Activated naive CD4-positive, alpha-beta T cell treated with anti-CD3 and anti-CD28 coated beads, Interleukin-2, amount 50 U/mL, for 72 hours (primary cell): Measurements from ENCODE around the gene ZNF792. TPM values are rescaled to one million over a fixed set of nuclear protein-coding genes. Genes with fewer than 3 reads are reported as not detected.
A peak's percentile ranks its signal among the peaks of the same experiment; 100 is the strongest.
"Not testable (repeated sequence)": the region's sequence is repeated elsewhere in the genome, so short reads cannot be mapped to it uniquely, and the experiment has no call there.

Experiments
- ATAC-seq, 2 donors: fragments of 150-1000 bp; cut with Tn5 transposase; 2 replicates each; pipeline ENCODE4 v1.10.0; 2021; ENCODE audit warnings: mild to moderate bottlenecking in 2 of 2, moderate library complexity in 2 of 2
- DNase-seq, 2 donors: peaks; one replicate each; pipeline ENCODE4 v3.0.0; 2021 to 2022; ENCODE audit warnings: low spot score in 2 of 2
- H3K27ac Mint-ChIP-seq, 2 donors: one replicate each; pipeline ENCODE4 v1.8.0; 2022; ENCODE audit warnings: mild to moderate bottlenecking in 2 of 2, mixed read lengths in 2 of 2
- H3K36me3 Mint-ChIP-seq, 2 donors: one replicate each; pipeline ENCODE4 v1.8.0; 2022; ENCODE audit warnings: mixed read lengths in 2 of 2
- H3K9me3 Mint-ChIP-seq, 2 donors: one replicate each; pipeline ENCODE4 v1.8.0; 2022; ENCODE audit warnings: mixed read lengths in 2 of 2
- total RNA-seq, 2 donors: library from RNA; stranded (reverse); gene quantifications; one replicate each; pipeline ENCODE4 v1.2.3, GENCODE V29; 2022

ZNF792 gene
- total RNA-seq, result 1 to 10 TPM; 6.4 to 9.7 TPM

DNA sequence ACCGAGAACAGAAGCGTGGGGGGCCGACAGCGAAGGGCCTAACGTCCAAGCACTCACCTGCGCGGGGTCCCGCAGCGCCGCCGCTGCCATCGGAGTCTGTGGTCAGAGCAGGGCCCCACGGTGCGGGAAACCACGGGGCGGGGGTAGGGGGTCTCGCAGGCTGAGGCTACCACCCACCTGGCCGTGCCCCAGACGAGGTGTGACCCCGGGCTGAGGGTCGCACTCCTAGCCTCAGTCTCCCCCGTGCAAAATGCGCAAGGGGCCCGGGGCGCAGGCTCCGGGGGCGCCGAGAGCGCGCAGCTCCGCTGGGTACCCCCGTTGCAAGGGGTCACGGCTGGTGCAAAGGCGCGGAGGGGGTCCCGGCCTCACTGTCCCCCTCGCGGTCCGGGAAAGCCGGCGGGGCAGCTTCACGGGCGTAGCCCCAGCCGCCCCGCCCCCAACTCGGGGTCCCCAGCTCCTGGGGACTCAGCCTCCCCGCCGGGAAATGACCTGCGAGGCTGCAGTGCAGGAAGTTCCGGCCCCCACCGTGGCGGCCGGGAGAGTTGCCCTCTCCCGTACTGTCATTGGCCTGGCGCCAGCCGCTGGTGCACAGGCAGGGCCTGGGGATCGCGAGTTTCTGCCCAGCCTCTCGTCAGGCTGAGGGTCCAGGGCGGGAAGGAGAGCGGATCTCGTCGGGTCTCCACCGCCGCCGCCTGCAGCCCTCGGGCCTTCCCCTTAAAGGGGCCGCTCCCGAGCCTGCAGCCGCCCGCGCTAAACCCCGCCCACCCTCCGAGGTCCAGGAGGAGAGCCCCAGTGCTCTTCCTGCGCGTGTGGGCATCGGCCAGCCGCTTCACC, at the start of gene ZNF792:
Gene ZNF792, minus strand, starts transcription at position 657 of the 834 bp plus-strand sequence. Its CDS starts 567 bp downstream, at position 90.
- peak; percentile 83 to 84 for ATAC-seq
- Mint-ChIP-seq H3K27ac (peak within 1 kb of the TSS; percentile 83 to 89), H3K36me3 (peaks cover 58 to 71% of the 10 kb centered on the region in 2 donors), H3K9me3 (peaks cover 31 to 53% of the 10 kb centered on the region in 2 donors)
- peak; percentile 62 to 77 for DNase-seq

DNA sequence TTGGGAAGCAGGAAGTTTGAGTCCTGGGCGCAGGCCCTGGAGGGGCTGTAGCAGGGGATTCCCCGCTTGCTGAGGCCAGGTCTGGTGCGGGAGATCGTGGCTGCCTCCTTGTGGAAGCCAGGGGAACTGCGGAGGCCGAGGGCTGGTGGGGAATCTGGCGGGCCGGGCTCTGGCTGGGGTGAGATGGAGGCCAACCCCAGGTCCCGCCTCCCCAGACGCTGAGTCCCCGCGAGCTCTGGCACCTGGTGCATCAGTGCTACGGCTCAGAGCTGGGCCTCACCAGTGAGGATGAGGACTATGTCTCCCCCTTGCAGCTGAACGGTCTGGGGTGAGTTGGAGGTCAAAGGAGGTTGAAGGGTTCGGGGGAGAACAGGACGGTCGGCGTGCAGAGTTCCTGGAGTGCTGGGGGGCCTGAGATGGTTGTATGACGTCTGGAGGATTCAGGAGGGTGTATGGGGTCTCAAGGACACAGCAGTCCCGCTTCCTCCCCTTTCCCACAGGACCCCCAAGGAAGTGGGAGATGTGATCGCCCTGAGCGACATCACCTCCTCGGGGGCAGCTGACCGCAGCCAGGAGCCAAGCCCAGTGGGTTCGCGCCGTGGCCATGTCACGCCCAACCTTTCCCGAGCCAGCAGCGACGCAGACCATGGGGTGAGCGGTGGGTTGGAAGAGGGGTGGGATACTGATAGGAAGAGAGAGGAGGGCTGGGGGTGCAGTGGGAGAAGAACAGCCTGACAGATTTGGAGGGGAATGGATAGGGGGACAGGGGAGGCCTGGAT, 49.2 kb upstream of the ZNF792 start:
- Mint-ChIP-seq H3K36me3 (peaks cover 22 to 51% of the 10 kb centered on the region in 2 donors), H3K9me3 (no peaks in the 10 kb centered on the region), H3K27ac (peak overlapping the region; percentile 87 to 94)
- peak; percentile 78 to 85 for DNase-seq
- ATAC-seq, result peak; percentile 73 to 78

DNA sequence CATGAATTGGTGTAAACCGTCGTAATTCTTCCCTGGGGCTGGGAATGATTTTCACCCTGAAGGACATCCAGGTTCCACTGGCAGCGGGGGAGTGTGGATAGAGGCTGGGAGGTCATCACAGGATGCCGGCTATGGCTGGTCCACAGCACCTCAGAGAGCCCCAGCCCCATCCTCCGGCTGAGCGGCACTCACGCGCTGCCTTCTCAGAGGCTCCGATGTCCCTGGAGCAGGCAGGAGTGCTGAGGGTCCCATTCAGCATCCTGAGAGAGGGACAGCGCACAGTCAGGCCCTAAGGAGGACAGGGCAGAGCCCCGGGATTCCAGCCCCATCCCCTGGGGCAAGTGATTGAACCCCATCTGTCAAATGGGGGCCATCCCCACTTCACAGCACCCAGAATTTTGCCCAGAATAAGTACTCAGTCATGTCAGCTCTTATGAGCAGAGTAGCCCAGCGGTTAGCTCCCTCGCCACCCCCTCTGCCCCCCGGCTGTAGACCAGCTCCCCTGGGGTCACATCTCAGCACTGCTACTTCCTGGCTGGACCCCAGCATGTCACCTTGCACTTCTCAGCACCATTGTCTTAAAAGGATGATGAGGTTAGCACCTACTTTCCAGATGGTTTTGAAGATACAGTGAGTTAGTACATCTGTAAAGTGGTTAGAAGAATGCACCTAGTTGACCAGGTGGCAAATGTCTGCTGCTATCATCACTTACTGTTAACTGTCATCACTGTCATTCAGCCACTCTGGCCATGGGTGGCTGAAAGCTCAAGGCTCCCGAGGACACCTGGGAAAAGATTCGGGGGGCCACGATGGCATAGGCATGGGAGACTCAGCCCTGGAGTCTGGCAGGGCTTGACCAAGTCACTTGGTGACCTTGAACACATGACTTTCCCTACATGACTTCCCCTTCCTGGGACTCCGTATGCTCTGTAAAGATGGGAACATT, 48.0 kb upstream of the ZNF792 start:
- ATAC-seq (no peak), DNase-seq (no peak)
- Mint-ChIP-seq H3K36me3 (peaks cover 20 to 44% of the 10 kb centered on the region in 2 donors), H3K27ac (peak overlapping the region; percentile 87 to 89), H3K9me3 (no peaks in the 10 kb centered on the region)

DNA sequence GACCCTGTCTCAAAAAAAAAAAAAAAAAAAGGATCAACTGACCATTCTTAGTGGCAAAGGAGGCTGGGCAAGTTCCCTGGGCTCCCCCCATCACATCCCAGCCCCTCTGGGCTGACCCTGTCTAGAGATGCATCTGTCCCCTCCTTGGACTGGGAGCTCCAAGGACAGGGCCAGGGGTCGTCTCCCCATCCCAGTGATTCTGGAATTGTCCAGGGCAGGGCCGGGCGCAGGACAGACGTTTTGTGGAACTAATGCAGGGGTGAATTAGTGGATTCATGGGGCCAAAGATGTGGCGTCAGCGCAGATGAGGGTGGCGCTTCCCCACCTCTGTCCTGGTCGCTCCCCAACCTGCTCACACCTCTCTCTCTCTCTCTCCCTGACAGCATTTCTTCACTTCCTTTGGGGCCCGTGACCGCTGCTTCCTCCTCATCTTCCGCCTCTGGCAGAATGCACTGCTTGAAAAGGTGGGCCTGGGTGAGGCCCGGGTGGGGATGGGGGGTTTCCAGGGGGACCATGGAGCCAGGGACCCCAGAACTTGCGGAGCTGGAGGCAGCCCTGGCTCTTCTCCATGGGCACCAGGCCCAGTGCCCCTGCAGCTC, 47.2 kb upstream of the ZNF792 start:
- Mint-ChIP-seq H3K36me3 (peaks cover 20 to 51% of the 10 kb centered on the region in 2 donors), H3K9me3 (no peaks in the 10 kb centered on the region), H3K27ac (peak overlapping the region; percentile 87 to 89)
- ATAC-seq (no peak), DNase-seq (no peak)

DNA sequence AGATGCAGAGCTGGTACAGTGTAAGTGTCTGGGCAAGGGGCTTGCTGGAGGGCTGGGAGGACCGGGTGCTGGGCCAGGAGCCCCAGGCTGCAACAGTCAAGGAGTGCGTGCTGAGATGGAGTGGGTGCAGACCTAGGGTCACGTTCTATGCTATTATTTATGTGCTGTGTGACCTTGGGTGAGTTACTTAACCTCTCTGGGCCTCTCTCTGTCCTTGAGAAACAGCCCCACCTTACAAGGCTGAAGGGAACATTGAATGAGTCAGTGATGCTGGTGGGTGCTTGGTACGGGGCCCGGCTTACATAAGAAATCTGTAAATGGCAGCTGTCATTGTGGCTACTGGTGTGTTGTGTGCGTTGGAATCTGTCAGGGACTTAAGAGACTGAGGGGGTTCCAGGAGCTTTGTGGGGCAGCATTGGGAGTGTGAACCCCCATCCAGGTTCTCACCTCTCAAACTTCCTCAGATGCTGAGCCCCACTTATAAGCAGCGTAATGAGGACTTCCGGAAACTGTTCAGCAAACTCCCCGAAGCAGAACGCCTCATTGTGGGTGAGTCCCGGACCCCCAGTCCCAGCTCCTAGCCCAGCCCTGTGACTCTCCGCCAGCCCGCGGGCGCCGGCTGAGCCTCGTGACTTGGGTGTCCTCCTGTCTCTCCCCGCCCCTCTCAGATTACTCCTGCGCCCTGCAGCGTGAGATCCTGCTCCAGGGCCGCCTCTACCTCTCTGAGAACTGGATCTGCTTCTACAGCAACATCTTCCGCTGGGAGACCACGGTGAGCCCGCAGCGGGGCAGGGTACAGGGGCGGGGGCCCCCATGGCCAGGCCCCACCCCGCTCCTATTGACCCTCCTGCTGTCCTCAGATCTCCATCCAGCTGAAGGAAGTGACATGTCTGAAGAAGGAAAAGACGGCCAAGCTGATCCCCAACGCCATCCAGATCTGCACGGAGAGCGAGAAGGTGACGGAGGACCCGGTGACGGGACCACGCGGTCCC, 45.7 kb upstream of the ZNF792 start:
- Mint-ChIP-seq H3K9me3 (no peaks in the 10 kb centered on the region), H3K27ac (peak overlapping the region; percentile 27 to 87), H3K36me3 (peaks cover 19 to 46% of the 10 kb centered on the region in 2 donors)
- no peak for ATAC-seq
- no peak for DNase-seq

DNA sequence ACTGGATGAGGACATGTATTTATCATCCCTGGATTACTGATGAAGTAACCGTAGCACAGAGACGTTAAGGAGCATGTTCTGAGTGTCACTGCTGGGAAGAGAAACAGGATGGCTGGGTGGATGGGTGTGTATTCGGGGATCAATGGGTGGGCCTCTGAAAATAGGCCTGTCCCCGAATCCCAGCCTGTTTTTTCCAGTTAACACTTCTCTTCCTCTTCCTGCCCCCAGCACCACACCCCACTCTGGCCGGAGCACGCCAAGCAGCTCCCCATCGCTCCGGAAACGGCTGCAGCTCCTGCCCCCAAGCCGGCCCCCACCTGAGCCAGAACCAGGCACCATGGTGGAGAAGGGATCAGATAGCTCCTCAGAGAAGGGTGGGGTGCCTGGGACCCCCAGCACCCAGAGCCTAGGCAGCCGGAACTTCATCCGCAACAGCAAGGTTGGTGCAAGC, 44.9 kb upstream of the ZNF792 start:
- H3K27ac Mint-ChIP-seq, result peak overlapping the region in 1 of 2 donors; percentile 87
- ATAC-seq (no peak), DNase-seq (no peak)
- peaks cover 13 to 38% of the 10 kb centered on the region in 2 donors for H3K36me3 Mint-ChIP-seq
- no peaks in the 10 kb centered on the region for H3K9me3 Mint-ChIP-seq

DNA sequence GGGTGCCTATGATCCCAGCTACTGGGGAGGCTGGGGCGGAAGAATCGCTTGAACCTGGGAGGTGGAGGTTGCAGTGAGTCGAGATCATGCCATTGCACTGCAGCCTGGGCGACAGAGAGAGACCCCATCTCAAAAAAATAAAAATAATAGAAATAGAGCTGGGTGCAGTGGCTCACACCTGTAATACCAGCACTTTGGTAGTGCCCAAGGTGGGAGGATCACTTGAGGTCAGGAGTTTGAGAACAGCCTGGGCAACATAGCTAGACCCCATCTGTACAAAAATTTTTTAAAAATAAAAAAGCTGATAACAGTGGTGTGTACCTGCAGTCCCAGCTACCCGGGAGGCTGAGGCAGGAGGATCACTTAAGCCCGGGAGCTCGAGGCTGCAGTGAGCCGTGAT, 43.4 kb upstream of the ZNF792 start:
- not testable (repeated sequence) for DNase-seq, ATAC-seq, H3K9me3 Mint-ChIP-seq
- Mint-ChIP-seq H3K36me3 (peaks cover 16 to 35% of the 10 kb centered on the region in 2 donors), H3K27ac (peak overlapping the region; percentile 55 to 85)

DNA sequence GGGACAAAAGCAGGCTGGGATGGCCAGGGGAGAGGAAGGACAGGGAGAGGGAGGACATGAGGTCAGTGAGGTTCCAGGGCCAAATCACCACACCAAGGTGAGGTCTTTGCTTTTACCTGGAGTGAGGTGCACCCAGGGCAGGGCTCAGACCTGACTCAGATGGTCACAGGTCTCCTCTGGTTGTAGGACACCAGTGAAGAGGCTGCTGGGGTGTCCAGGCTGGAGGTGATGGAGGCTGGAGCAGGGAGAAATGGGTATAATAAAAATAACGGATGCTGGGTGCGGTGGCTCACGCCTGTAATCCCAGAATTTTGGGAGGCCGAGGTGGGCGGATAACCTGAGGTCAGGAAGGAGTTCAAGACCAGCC, 43.0 kb upstream of the ZNF792 start:
- Mint-ChIP-seq H3K27ac (peak overlapping the region; percentile 85 to 91), H3K36me3 (peaks cover 17 to 38% of the 10 kb centered on the region in 2 donors), H3K9me3 (no peaks in the 10 kb centered on the region)
- DNase-seq (no peak), ATAC-seq (no peak)

DNA sequence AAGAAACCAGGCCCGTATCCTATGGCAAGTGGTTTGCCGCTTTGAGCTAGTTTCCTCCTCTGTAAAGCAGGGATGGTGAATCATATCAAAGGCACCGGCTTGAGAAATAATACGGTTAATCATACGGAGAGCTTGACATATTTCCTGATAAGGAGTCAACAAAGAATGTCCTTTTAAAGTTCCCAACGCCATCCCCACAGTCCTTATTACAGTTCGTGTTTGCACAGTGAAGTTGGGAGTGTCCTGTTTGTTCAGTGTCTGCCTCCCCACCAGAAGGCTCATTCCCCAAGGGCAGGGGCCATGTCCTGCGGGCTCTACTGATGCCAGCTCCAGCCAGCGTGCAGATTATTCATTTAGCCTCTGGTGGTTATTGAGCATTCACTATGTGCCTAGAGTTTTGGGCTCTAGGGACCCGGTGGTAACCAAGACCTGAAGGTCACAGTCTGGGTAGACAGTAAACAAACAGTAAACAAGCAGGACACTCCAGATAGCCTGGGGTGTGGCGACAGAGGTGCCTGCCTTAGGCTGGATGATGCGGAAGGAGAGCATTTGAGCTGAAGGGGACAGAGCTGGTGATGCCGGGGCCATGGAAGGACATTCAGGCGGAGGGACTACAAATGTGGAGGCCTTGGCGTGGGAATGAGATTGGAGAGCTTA, 42.4 kb upstream of the ZNF792 start:
- no peak for ATAC-seq
- peak overlapping the region; percentile 85 to 91 for H3K27ac Mint-ChIP-seq
- peaks cover 23 to 43% of the 10 kb centered on the region in 2 donors for H3K36me3 Mint-ChIP-seq

DNA sequence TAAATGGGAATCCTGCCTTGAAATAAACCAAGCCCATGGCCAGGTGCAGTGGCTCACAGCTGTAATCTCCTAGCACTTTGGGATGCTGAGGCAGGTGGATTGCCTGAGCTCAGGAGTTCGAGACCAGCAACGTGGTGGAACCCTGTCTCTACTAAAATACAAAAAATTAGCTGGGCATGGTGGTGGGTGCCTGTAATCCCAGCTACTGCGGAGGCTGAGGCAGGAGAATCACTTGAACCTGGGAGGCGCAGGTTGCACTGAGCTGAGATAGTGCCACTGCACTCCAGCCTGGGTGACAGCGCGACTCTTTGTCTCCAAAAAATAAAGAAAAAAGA, 41.9 kb upstream of the ZNF792 start:
- ATAC-seq, H3K9me3 Mint-ChIP-seq, DNase-seq: not testable (repeated sequence)
- H3K27ac Mint-ChIP-seq, result peak overlapping the region; percentile 85 to 91
- H3K36me3 Mint-ChIP-seq, result peaks cover 28 to 48% of the 10 kb centered on the region in 2 donors

More for the DNA sequence above, 42.4 kb upstream of the ZNF792 start:
- DNase-seq, result no peak
- H3K9me3 Mint-ChIP-seq, result no peaks in the 10 kb centered on the region

DNA sequence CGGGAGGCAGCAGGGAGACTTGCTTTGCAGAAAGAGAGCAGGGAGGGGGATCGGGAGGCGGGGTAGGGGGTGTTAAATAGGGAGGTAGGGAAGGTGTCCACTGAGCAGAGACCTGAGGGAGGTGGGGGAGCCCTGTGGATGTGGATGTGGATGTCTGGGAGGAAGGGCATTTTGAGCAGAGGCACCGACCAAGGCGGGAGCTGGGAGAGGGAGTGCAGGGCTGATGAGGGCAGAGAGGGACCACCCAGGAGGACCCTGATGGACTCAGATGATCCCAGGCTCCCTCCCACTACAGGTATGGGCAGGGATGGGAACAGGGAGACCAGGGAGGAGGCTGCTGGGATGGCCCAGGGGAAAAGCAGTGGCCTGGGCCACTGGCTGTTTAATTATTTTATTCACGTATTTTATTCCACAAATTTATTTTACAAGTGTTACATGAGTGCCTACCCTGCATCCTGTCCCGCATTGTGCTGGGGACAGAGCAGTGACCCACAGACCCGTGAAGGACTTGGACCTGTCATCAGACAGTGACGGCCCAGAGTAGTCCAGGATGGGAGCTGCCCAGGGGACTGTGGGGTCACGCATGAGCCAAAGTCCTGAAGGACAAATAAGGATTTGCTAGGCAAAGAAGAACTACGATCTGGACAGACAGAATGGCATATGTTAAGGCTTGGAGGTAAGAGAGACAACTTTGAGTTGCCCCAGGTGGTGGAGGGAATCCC, 41.4 kb upstream of the ZNF792 start:
- Mint-ChIP-seq H3K9me3 (no peaks in the 10 kb centered on the region), H3K27ac (peak overlapping the region; percentile 85 to 91), H3K36me3 (peaks cover 30 to 48% of the 10 kb centered on the region in 2 donors)
- ATAC-seq, result no peak
- no peak for DNase-seq

DNA sequence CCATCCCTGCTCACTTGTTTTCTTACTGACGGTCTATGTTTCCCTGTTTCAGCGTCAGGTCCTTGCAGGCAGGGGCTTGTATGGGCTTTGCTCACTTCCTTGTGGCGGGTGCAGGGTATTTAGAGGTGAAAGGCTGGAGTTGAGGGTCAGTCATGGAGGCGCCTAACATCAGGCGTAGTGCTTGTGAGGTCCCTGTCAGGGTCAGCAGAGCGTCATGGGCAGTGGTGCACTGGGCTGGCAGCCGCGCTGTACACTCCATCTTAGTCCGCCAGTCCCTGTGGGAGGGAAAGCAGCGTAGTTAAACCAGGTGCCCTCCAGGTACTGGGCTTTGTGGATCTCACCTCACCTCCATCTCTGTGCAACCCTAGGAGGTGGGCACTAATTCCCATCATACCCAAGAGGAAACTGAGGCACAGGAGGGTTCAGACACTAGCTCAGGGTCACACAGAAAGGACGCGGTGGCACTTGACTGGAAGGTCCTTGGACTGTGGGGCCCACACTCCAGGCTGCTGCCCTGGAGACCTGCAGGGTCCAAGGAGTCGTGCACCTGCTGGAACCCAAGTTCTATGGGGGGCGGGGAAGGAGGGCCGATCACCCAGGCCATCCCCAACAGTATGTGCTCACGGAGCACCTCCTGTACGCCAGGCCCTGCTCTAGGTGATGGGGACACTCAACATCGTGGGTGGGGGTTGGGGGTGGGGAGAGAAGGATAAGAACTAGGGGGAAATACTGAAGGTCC, 40.7 kb upstream of the ZNF792 start:
- Mint-ChIP-seq H3K36me3 (peaks cover 30 to 44% of the 10 kb centered on the region in 2 donors), H3K27ac (peak overlapping the region; percentile 14 to 65), H3K9me3 (no peaks in the 10 kb centered on the region)
- DNase-seq (no peak), ATAC-seq (no peak)

DNA sequence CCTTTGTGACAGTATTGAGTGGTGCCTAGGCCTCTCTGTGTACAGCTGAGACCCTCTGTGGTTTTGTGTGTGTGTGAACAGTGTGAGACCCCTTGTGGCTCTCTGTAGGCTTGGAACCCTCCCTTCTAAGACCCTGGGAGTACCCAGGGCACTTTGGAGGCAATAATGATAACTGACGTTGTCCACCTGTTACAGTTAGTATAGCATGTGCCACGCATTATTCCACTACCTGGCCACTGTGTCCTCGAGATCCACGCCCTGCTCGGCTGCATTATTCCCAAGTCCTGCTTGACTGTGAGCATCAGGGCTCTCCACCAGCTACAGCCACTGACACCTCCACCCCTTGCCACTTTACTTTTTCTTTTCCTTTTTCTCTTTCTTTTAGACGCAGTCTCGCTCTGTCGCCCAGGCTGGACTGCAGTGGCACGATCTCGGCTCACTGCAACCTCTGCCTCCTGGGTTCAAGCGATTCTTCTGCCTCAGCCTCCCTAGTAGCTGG, 38.1 kb upstream of the ZNF792 start:
- ATAC-seq (no peak), DNase-seq (no peak)
- no peaks in the 10 kb centered on the region for H3K9me3 Mint-ChIP-seq
- peak overlapping the region; percentile 92 to 97 for H3K27ac Mint-ChIP-seq
- peaks cover 30 to 43% of the 10 kb centered on the region in 2 donors for H3K36me3 Mint-ChIP-seq
